ENCODE measurements around the gene TOX4. TPM values are rescaled to one million over a fixed set of nuclear protein-coding genes. Genes with fewer than 3 reads are reported as not detected.

The TOX4 gene
- total and polyA plus RNA-seq, 2 of the 8 experiments (the other 6 are each of a cell fraction or from before 2014, with no cell fraction given) = 51.5 to 58.3 TPM

DNA sequence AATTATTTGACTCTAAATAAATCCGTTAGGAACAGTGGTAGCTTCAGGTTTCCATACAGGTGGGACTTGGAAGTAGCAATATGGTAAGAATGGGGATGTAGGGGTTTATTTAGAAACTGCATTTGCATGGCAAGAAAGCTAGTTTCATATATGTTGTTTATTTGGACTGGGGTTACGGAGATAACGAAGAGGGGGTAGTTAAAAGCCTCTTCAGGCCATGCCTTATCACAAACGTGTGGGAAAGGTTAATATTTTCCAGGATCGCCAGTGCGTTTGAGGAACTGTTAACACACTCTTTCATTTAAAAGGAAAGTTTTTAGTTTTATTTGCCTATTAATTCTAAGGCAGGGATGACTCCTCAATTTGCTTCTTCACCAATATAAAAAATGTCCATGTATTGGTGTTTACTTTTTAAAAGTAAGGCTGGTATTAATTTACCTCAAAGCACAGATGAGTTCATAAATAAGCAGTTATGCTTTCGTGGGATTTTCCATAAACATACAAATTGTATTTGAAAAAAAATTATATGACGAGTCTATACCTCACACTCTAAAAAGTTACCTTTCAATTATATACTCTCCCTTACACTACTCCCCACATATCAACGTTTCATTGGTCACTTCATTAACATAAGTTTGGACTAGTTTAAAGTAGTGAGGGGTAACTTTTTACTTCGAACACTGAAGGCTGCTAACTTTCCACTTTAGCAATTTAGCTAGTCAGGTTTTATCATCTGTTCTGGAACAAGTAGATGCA lies 1.1 kb upstream of the TOX4 start:
- Histone ChIP-seq H3K27ac (ENCODE audit: low read depth, low read length) (no peak overlapping the region), H4K20me1 (replicated peaks in 1 of 2; ENCODE audit: control insufficient read depth in 1 of 2, insufficient read depth in 2 of 2, low read length in 2 of 2) (no peaks in the 10 kb centered on the region), H2BK120ac (replicated peaks; ENCODE audit: low read depth, low read length) (no peak overlapping the region), H2BK15ac (ENCODE audit: low read length) (no peak overlapping the region), H3K18ac (ENCODE audit: extremely low read depth, low read length) (no peak overlapping the region), H3K9me3 (ENCODE audit: insufficient read depth in 2 of 2, low read depth in 1 of 2, low read length in 1 of 2) (no peaks in the 10 kb centered on the region), H4K5ac (ENCODE audit: insufficient read length, low read depth, low read length) (peak overlapping the region; percentile 86), H3K9ac (replicated peaks in 1 of 4; ENCODE audit: extremely low read depth in 1 of 4, low read depth in 3 of 4, low read length in 3 of 4) (peak overlapping the region in 3 of 4 experiments; percentile 54 to 96 (median 62); a peak in 5 of 7 replicates), H3K4me2 (ENCODE audit: insufficient read depth in 1 of 2, low read depth in 2 of 2, low read length in 2 of 2) (peak overlapping the region; percentile 65 to 72), H3K36me3 (ENCODE audit: control insufficient read depth in 2 of 4, insufficient read depth in 4 of 4, low read length in 3 of 4) (peaks cover 0 to 16% (median 10%) of the 10 kb centered on the region in 4 experiments; a peak in 6 of 8 replicates), H2AK5ac (ENCODE audit: low read depth, low read length) (no peak overlapping the region), H3K14ac (ENCODE audit: insufficient read length) (no peak overlapping the region), H3K79me2 (ENCODE audit: control insufficient read depth in 1 of 2, insufficient read depth in 2 of 2, low read length in 2 of 2) (peaks cover 0 to 39% of the 10 kb centered on the region in 2 experiments; a peak in 3 of 4 replicates), H3K4me1 (replicated peaks in 1 of 4; ENCODE audit: control insufficient read depth in 3 of 4, insufficient read depth in 4 of 4, low read length in 3 of 4) (no peaks in the 10 kb centered on the region; a peak in 1 of 7 replicates), H3K23ac (ENCODE audit: insufficient read length) (no peak overlapping the region), H3K56ac (replicated peaks; ENCODE audit: insufficient read length, low read depth, low read length) (no peak overlapping the region), H2BK20ac (ENCODE audit: low read length) (no peak overlapping the region), H3K4ac (replicated peaks; ENCODE audit: insufficient read length, low read depth, low read length) (no peak overlapping the region), H2BK5ac (ENCODE audit: low read depth, low read length) (peak overlapping the region; percentile 30; the same call in 1 of the 2 replicates), H4K91ac (replicated peaks; ENCODE audit: insufficient read length, low read length) (no peak overlapping the region), H3K4me3 (ENCODE audit: extremely low read depth in 1 of 4, insufficient read depth in 2 of 4, low read depth in 3 of 4, low read length in 4 of 4) (peak overlapping the region; percentile 79 to 100 (median 90)), H3K27me3 (replicated peaks in 1 of 4; ENCODE audit: control insufficient read depth in 3 of 4, extremely low read depth in 1 of 4, insufficient read depth in 3 of 4, low read length in 3 of 4) (no peaks in the 10 kb centered on the region), H3K79me1 (ENCODE audit: low read depth, low read length) (no peaks in the 10 kb centered on the region), H2AFZ (ENCODE audit: low read length) (0 out of 2 replicates have a peak overlapping the region, but pooled peaks have one; percentile 45), H3K23me2 (ENCODE audit: low read depth, low read length) (no peaks in the 10 kb centered on the region; the same call in 1 of the 2 replicates), H4K8ac (ENCODE audit: extremely low read depth, insufficient read depth, low read length) (no peak overlapping the region), H2BK12ac (ENCODE audit: low read depth, low read length) (no peak overlapping the region)
- FAIRE-seq (no peak), DNase-seq (ENCODE audit: low read depth in 1 of 2, low spot score in 2 of 2) (no peak)
- ChIA-PET CTCF (ENCODE audit: partially characterized antibody) (interaction anchor here (0.6 to 3.0 kb wide), 6 partner anchors 10 to 197 kb away, joined by 3 to 27 read pairs (median 6); no protein-coding TSS in a partner anchor), POLR2A (ENCODE audit: partially characterized antibody) (interaction anchor here (1.6 to 5.6 kb wide), 10 partner anchors 11 to 92 kb away, joined by 3 to 23 read pairs (median 10); partner anchors contain the start of genes METTL3, SALL2 and SUPT16H)
- 55 to 100% methylated on average over 1 to 10 of the region's 10 CpGs for WGBS, 2 experiments (ENCODE audit: extremely low coverage in 1 of 2, insufficient coverage in 1 of 2, insufficient read length in 1 of 2, insufficient replicate concordance in 2 of 2, low coverage in 1 of 2, low lambda C conversion rate in 2 of 2, missing lambda C conversion rate in 1 of 2)
- TF ChIP-seq ASH2L (IDR thresholded peaks at IDR 0.05; ENCODE audit: low read length) (no peak), CHD2 (IDR thresholded peaks at IDR 0.05; ENCODE audit: low read length) (no peak), TEAD4 (IDR thresholded peaks at IDR 0.05; ENCODE audit: low read depth, low read length) (no peak), ZNF274 (IDR thresholded peaks at IDR 0.05; ENCODE audit: borderline replicate concordance, extremely low read depth, low read length) (no peak)
